Measurements from ENCODE around the gene SIGLEC12. TPM values are rescaled to one million over a fixed set of nuclear protein-coding genes. Genes with fewer than 3 reads are reported as not detected.
"Not testable (repeated sequence)": the region's sequence is repeated elsewhere in the genome, so short reads cannot be mapped to it uniquely, and the experiment has no call there.

Gene SIGLEC12
- total RNA-seq, 1 donor from 2014 or later = 0.19 TPM

DNA sequence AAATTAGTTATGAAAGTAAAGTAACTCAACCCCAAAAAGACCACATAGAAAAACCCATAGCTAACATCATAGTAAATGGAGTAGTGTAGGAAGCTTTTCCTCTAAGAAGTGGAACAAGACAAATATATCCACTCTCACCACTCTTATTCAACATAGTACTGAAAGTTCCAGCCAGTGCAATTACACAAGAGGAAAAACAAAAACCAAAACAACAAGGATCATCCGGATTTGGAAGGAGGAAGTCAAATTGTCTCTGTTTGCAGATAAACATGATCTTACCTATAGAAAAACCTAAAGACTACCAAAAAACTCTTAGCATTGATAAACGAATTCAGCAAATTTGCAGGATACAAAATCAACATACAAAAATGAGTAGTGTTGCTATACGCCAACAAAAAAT is 34.9 kb downstream of the SIGLEC12 start:
- no peak for DNase-seq (ENCODE audit: missing footprints)
- intact Hi-C loops (cut with DNase I) = no loop called here
- no peak for ATAC-seq

DNA sequence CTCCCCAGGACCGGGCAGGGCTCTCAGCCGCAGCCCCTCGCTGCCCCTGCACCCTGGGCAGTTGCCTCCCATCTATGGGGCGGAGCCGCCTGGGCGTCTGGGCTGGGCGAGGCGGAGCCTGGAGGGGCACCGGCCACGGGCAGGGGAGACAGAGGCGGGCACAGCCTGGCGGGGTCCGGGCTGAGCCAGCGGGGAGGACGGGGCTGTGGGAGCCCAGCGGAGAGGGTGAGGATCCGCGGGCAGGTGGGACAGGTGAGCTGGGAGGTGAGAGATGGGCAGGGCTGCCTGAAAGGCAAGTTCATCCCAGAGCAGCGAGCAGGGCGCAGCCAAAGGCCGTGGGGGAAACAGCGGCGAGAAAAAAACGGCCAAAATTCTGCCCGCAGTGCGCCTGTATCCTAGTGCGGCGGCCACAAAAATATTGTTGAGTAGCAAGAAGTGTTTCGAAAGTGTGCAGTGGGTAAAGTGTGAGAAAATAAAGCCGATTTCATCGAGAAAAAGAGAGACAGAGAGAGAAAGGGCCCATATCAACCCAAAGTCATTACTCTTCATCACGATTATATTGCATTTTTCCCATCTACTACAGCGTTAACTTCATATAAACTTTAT is 37.5 kb downstream of the SIGLEC12 start:
- DNase-seq (ENCODE audit: missing footprints); ATAC-seq; intact Hi-C loops (cut with DNase I): not testable (repeated sequence)

DNA sequence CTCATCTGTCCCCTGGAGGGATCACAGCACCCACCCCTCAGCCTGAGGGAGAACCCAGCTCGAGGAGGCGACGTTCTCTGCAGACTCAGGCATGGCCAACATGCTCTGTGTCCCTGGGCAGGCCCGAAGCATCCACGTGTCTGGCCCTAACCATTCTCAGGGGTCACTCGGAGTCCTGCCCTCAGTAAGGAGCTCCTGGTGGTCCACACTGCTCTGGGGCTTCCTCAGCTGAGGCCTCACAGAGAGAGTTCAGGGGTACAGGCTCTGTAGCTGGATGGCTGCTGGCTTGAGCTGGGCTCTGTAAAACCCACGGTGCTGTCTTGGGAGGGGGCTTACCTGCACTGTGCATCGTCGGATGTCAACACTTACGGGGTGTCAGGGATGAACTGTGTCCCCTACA is 38.9 kb downstream of the SIGLEC12 start:
- ATAC-seq (no peak), DNase-seq (ENCODE audit: missing footprints) (no peak)
- intact Hi-C loops (cut with DNase I) = no loop called here

DNA sequence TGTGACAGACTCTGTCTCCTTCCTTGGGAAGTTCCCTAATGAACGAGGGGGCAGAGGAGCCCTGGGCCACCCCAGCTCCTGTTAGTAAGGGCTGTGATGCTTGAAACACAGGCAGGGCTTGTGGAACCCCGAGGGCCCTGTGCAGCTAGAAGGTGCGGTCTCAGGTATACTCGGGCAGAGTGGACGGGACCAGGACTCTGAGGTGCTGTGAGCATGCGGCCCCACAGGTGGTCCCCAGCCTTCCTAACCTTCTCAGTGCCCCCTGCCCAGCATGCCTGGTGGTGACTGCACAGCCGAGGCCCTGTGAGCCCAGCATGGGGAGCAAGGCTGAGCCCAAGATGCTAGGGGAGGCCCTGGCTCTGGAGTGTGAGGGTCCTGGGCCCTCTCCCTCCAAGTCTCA is 39.3 kb downstream of the SIGLEC12 start:
- ATAC-seq = no peak
- intact Hi-C loops (cut with DNase I) = no loop called here
- no peak for DNase-seq (ENCODE audit: missing footprints)

DNA sequence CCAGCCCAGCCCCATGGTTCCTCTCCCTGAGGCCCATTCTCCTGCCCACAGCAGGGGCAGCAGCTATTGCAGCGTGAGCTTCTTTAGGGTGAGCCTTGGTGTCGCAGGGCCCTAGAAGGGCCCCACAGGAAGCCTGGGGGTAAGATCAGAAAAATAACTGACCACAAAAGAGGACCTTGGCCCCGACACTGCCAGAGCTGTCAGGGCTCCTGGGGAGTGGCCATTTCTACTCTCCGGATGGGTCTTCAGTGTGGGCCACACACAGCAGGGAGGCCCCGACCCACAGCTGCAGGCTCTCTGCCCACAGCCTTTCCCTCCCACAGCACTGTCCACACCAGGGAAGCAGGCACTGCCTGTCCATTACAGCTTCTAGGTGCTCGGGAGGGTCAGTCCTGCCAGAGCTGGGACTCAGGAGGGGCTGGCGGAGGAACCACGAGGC is 39.9 kb downstream of the SIGLEC12 start:
- DNase-seq (ENCODE audit: missing footprints) (no peak), ATAC-seq (peak; percentile 68)
- intact Hi-C loops (cut with DNase I) = no loop called here

DNA sequence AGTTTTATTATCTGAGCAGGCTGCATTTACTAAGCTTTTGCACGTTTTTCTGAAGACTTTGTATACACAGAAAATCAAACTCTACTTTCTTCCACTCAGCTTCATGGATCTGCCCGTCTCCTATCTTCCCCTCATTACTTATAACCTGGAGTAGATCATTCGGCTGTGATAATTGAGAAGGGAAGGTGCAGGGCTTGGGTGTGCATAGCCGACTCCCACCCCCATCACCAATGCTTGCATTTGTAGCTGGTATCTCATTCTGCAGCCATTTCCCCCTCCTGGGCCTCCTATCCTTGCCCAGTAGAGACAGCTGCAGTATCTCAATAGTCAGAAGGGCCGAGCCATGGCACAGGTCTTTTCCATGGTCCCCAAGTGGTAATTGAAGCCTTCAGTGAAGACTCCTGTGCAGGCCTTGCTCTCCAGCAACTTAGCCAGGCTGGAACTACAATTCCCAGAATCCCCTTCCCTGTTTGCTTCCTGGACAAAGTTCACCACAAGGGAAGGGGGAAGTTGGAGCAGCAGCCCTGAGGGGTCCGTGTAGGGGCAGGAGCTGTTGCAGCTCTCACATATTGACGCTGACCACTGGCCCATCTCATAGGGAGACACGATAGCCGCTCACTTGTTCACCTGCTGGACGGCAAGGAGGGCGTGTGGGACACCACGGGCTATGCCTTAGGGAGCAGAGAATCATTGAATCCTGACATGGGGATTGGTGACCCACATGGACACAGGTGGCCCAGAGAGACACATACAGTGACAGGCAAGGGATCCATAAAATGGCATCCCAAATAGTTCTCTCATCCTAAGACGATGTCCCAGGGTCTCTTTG is 41.2 kb downstream of the SIGLEC12 start:
- ATAC-seq (no peak), DNase-seq (ENCODE audit: missing footprints) (no peak)
- intact Hi-C loops (cut with DNase I) = no loop called here

DNA sequence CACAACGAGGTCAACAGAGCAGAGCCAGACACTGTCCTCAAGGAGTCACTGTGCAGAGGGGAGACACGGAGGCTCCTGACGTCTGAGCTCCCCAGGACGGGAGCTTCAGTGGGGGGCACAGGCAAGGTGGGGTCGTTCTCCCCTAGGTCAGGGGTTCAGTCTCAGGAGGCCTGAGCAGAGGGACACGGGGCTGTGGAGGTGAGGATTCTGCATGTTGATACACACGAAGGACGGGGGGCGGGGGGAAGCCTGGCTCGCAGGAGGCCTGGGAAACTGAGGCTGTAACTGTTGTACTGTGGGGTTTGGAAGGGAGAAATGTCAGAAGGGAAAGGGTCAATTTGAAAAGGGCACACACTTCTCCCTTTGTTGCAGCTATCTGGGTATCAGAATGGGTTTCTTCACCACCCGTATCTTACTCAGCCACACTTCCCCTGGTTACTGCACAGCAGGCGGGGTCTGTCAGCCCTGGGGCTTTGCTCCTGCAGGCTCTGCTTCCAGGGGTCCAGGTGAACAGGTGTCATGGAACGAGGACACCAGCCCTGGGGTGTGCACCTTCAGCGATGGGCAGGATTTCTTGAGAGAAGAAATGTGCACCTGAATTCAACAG is 42.6 kb downstream of the SIGLEC12 start:
- intact Hi-C loops (cut with DNase I) = no loop called here
- ATAC-seq (no peak), DNase-seq (ENCODE audit: missing footprints) (no peak)

DNA sequence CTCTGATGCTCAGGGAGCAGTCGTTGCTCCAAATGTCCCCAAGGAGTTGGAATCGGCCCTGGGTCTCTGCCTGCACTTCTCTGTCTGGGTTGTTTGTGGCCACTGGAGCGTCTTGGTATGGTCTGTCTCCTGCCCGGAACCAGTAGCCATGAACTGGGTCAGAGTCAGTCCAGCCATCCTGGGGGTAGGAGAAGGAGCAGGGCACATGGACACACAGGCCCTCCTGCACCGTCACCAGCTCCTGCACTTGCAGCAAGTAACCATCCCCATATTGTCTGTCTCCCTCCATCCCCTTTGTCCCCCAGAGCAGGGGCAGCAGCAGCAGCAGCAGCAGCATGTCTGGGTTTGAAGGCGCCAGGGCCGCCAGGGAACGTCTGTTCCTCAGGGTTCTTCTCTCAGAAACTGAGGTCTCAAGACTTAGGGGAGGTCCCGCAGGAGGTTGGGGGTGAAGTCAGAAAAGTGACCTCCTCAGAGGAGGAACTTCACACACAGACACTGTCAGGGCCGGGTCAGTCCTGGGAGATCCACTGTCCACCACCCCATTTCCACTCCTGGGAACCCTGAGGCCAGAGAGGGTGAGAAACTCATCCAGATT is 43.5 kb downstream of the SIGLEC12 start, which contains the start of gene SIGLEC8:
TSS of gene SIGLEC8 (minus strand) at position 404 of the 595 bp plus-strand sequence. CDS start at position 337, 67 bp downstream.
- DNase-seq (ENCODE audit: missing footprints) (no peak), ATAC-seq (no peak)
- intact Hi-C loops (cut with DNase I) = no loop called here

DNA sequence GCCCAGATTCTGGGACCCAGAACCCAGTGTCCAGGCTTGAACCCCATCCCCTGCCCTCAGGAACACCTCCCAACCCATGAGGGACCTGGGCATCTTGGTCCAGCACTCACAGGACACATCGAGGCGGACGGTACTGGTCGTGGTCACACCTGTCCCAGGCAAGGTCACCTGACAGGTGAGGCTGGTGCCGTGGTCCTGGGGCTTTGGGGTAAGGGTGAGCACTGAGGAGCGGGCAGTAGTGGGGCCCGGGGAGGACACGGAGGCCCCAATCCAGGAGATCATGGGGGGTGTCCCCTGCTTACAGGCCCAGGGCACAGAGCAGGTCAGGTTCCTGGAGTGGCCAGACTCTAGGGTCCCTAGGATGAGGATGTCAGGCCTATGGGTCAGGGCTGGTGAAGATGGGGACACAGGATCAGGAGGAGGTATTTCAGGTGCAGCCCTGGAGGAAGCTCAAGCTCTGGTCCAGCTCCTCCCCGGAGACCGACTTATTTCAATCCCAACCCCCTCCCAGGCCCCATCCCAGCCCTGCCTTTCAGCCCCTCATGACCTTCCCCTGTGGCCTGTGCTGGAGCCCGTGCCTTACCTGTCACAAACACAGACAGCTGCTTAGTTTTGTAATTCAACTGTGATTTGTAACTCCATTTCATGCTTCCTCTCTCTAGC is 44.1 kb downstream of the SIGLEC12 start:
- intact Hi-C loops (cut with DNase I) = no loop called here
- DNase-seq (ENCODE audit: missing footprints) (no peak), ATAC-seq (no peak)

DNA sequence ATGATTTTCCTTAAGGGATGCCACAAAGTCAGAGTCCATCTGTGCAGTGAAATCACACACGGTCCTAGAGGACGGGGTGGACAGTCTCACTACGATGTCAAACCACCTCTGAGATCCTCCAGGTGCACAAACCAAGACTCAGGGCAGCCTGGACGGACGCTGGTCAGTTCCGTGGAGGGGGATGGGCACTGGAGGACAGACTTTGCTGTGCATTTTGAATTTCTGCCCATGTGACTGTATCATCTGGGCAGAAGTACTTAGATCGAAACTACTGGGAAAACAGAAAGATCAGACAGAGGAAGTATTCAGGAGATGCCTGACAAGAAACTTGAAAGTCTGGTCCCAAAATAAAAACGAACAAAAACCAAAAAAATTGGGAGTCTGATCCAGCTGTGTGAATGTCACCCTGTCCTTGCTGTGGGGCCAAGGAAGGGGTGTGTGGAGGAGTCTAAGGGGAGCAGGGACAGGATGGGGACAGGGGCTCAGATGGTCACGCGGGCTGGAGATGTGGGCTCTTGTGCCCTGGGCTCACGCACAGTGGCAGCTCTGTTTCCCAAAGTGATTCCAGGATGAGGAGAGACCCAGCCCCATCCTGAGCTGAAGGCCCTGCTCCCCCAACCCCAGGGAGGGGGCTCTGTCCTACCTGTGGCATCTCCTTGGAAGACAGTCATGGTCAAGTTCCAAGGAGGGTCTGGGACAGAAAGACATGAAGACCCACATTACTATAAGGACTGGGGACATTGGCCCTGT is 44.9 kb downstream of the SIGLEC12 start:
- no peak for DNase-seq (ENCODE audit: missing footprints)

DNA sequence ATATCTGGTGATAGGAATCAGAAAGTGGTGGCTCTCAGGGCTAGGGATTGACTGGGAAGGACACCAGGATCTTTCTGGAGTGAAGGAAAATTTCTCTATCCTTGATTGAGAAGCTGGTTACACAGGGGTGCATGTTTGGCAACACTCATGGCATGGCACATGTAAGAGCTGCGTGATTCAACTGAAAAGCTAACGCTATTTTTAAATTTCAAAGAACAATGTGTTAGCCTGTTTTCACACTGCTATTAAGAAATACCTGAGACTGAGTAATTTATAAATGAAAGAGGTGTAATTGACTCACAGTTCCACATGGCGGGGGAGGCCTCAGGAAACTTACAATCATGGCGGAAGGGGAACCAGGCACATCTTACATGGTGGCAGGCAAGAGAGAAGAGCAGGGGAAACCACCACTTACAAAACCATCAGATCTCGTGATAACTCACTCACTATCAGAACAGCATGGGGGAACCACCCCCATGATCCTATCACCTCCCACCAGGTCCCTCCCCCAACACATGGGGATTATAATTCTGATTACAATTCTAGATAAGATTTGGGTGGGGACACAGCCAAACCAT is 50.8 kb downstream of the SIGLEC12 start:
- ATAC-seq = no peak
- no peak for DNase-seq (ENCODE audit: missing footprints)
- intact Hi-C loops (cut with DNase I) = no loop called here

More for the DNA sequence above, 44.9 kb downstream of the SIGLEC12 start:
- ATAC-seq = no peak
- intact Hi-C loops (cut with DNase I) = no loop called here

DNA sequence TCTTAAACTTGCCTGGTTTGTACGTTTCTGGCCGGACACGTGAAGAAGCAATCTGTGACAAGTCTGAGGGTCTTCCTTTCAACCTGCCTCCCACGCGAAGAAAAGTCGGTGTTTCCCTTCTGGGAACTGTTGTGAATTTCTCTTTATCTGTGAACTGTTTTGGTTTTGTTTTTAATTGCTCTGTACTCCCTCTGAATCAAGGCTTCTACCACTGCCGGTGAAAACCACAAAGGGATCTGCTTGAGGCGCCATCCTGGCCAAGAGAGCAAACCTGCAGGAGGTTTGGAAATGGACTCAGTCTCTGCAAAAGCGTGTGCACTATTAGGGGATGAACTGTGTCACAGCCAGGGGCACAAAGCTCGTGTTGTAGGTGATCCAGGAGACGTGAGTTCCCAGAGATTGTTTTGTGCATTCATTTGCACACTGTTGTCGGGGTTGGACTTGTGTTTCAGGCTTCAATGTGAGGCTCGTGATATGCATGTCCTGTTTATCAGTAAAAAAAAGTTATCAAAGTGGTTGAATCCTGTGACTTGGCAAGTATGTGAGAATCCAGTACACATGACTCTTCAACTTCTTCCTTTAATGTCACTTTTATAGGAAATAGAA is 53.1 kb downstream of the SIGLEC12 start:
- intact Hi-C loops (cut with DNase I) = no loop called here
- ATAC-seq = no peak
- no peak for DNase-seq (ENCODE audit: missing footprints)

DNA sequence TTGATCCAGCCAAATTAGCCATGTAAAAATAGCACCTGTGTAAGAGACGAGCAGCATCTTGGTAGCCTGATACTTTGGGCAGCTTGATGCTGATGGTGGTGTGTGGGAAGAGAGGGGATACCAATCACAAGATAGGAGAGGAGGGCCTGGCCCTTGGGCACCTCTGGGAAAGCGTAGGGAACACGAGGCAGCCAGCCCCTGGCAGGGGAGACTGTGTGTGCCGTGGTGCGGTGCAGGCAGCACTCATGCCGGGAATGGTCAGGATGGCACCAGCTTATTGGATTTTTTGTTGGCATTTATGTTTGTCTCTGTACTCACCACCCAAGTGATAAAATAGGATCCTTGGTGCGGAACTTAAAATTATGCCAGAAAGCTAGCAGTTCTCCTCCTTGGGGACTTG is 53.6 kb downstream of the SIGLEC12 start:
- DNase-seq (ENCODE audit: missing footprints) = no peak
- no peak for ATAC-seq
- intact Hi-C loops (cut with DNase I) = no loop called here

DNA sequence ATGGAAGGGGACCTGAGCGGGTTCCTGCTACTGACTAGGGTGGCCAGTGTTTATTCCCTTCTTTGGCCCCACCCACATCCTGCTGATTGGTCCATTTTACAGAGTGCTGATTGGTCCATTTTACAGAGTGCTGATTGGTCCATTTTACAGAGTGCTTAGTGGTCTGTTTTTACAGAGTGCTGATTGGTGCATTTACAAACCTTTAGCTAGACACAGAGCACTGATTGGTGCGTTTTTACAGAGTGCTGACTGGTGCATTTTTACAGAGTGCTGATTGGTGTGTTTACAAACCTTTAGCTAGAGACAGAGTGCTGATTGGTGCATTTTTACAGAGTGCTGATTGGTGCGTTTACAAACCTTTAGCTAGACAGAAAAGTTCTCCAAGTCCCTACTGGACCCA is 54.1 kb downstream of the SIGLEC12 start:
- intact Hi-C loops (cut with DNase I); DNase-seq (ENCODE audit: missing footprints); ATAC-seq: not testable (repeated sequence)

DNA sequence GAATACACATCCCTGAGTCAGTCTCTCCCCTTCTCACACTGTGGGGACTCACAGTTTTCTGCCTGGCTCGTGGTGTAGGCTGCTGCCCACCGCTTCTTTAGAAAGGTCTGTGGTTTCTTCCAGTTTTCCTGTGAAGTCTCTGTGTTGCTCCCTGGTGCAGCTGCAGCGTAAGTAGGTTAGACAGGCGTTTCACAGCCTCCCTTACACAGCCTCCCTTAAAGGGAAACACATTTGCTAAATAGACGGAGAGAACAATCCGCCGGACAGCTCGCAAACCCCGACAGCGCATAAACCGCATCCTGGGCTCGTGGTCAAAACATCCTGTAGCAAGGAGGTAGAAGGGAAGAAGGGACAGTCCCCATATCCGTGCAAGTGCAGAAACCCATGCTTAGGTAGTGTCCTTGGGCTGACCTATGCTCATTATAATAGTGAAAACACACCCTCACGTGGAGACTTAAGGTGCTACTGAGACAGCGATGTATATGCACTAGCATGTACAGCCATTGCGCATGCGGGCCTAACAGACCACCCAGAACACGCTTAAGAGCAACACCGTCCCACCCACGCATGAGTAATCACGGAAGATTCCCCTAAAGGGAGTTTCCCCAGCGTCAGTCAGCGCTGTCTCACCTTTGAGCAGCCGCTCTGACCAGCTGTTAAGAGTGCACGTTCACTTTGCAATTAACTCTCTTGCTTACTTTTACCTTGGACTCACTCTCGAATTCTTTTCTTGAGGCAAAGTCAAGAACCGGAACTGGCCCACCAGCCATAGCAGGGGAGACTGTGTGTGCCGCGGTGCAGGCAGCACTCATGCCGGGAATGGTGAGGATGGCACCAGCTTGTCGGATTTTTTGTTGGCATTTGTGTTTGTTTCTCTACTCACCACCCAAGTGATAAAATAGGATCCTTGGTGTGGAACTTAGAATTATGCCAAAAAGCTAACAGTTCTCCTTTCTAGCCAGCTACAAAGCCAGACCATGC is 59.9 kb downstream of the SIGLEC12 start:
- ATAC-seq (no peak), DNase-seq (ENCODE audit: missing footprints) (no peak)
- intact Hi-C loops (cut with DNase I) = no loop called here
